SU-DHL-6 (cell line): Measurements from ENCODE around the gene IFRD2.
A peak's percentile ranks its signal among the peaks of the same experiment; 100 is the strongest.

ENCODE experiments used
- CTCF ChIP-seq: fragments of 200-600 bp; sonication (generic); IDR thresholded peaks from one replicate; pipeline ENCODE4 v1.5.1; 2017; ENCODE audit warnings: antibody characterized with exemption, mild to moderate bottlenecking, low read length, moderate library complexity; ENCODE audit not compliant: insufficient read depth, poor library complexity, severe bottlenecking
- EZH2phosphoT487 ChIP-seq: fragments of 200-600 bp; sonication (generic), shearing (Covaris generic); conservative IDR thresholded peaks from 2 replicates; pipeline ENCODE4 v1.6.1; 2018; ENCODE audit warnings: mild to moderate bottlenecking, antibody characterized with exemption, low read length, moderate library complexity, mixed read lengths

GRCh38 chr3:50272911-50273688 lies 19.1 kb downstream of the IFRD2 start:
- TF ChIP-seq CTCF (peak; percentile 96), EZH2phosphoT487 (no peak)
